Neural cell (in vitro differentiated cells): ENCODE results near the gene CSPG4. TPM values are rescaled to one million over a fixed set of nuclear protein-coding genes. Genes with fewer than 3 reads are reported as not detected.
"Not testable (repeated sequence)": the region's sequence is repeated elsewhere in the genome, so short reads cannot be mapped to it uniquely, and the experiment has no call there.

ENCODE experiments used
- H2AFZ ChIP-seq: fragments of 200-600, 300-800 bp; sonication (generic), shearing (Covaris generic); 2 replicates; pipeline ENCODE4 v1.6.0; 2014; ENCODE audit warnings: low read depth, mild to moderate bottlenecking, antibody characterized with exemption, low read length, moderate library complexity
- H3F3A ChIP-seq: fragments of 200-600 bp; shearing (Covaris generic); 2 replicates; pipeline ENCODE4 v1.6.1; 2016; ENCODE audit warnings: mild to moderate bottlenecking, moderate library complexity, mixed read lengths, antibody characterized with exemption, low read length; ENCODE audit not compliant: insufficient read depth, poor library complexity, severe bottlenecking
- H3K27ac ChIP-seq: fragments of 200-600, 300-800 bp; sonication (generic), shearing (Covaris generic); 2 replicates; pipeline ENCODE4 v1.5.1; 2014; ENCODE audit warnings: mild to moderate bottlenecking, low read length, moderate library complexity
- H3K27me3 ChIP-seq: fragments of 300-800, 200-600 bp; sonication (generic), shearing (Covaris generic); 2 replicates; pipeline ENCODE4 v1.6.0; 2014; ENCODE audit warnings: mild to moderate bottlenecking, low read depth, low read length, moderate library complexity; ENCODE audit not compliant: insufficient read depth
- H3K36me3 ChIP-seq: fragments of 300-800, 200-600 bp; sonication (generic), shearing (Covaris generic); 2 replicates; pipeline ENCODE4 v1.5.1; 2014; ENCODE audit warnings: mild to moderate bottlenecking, antibody characterized with exemption, low read length, moderate library complexity; ENCODE audit not compliant: insufficient read depth
- H3K4me2 ChIP-seq: fragments of 300-800, 200-600 bp; sonication (generic), shearing (Covaris generic); 2 replicates; pipeline ENCODE4 v1.6.0; 2014; ENCODE audit warnings: mild to moderate bottlenecking, low read length
- H3K4me3 ChIP-seq: fragments of 300-800, 200-600 bp; sonication (generic), shearing (Covaris generic); 2 replicates; pipeline ENCODE4 v1.5.1; 2014; ENCODE audit warnings: mild to moderate bottlenecking, low read length, moderate library complexity
- H3K79me2 ChIP-seq: fragments of 200-600 bp; shearing (Covaris generic); replicated peaks from 2 replicates; pipeline ENCODE4 v1.6.0; 2014; ENCODE audit warnings: mild to moderate bottlenecking, low read length, moderate library complexity; ENCODE audit not compliant: insufficient read depth
- H3K9ac ChIP-seq: fragments of 300-800, 200-600 bp; sonication (generic), shearing (Covaris generic); 2 replicates; pipeline ENCODE4 v1.6.1; 2016; ENCODE audit warnings: mild to moderate bottlenecking, low read length, mixed read lengths
- H3K9me2 ChIP-seq: fragments of 200-600 bp; shearing (Covaris generic); 2 replicates; pipeline ENCODE4 v1.6.1; 2016; ENCODE audit warnings: mild to moderate bottlenecking, low read length, mixed read lengths; ENCODE audit not compliant: insufficient read depth
- H3K9me3 ChIP-seq: fragments of 200-600, 300-800 bp; sonication (generic), shearing (Covaris generic); 2 replicates; pipeline ENCODE4 v1.6.1; 2016; ENCODE audit warnings: mild to moderate bottlenecking, mixed run types, low read length, moderate library complexity, mixed read lengths
- H4K20me1 ChIP-seq: fragments of 200-600 bp; shearing (Covaris generic); 2 replicates; pipeline ENCODE4 v1.6.1; 2016; ENCODE audit warnings: mild to moderate bottlenecking, mixed run types; ENCODE audit not compliant: insufficient read depth
- CTCF ChIP-seq: fragments of 450-650 bp; IDR thresholded peaks from 2 replicates; pipeline ENCODE4 v1.5.1; 2014; ENCODE audit warnings: antibody characterized with exemption, mild to moderate bottlenecking, moderate library complexity; ENCODE audit not compliant: poor library complexity, severe bottlenecking
- EZH2 ChIP-seq: fragments of 200-600, 300-800 bp; shearing (Covaris generic), sonication (generic); IDR thresholded peaks from 2 replicates; pipeline ENCODE4 v1.6.1; 2014; ENCODE audit warnings: antibody characterized with exemption, low read length, borderline replicate concordance, mild to moderate bottlenecking; ENCODE audit not compliant: insufficient read depth, poor library complexity, severe bottlenecking
- POLR2AphosphoS5 ChIP-seq: IDR thresholded peaks from 2 replicates; pipeline ENCODE4 v1.6.1; 2012
- RAD21 ChIP-seq: fragments of 450-650 bp; conservative IDR thresholded peaks from 2 replicates; pipeline ENCODE4 v1.6.1; 2014; ENCODE audit warnings: antibody characterized with exemption, mild to moderate bottlenecking, moderate library complexity
- REST ChIP-seq: IDR thresholded peaks from 2 replicates; pipeline ENCODE4 v1.6.1; 2012; ENCODE audit warnings: borderline replicate concordance
- SMC3 ChIP-seq: fragments of 450-650 bp; conservative IDR thresholded peaks from 2 replicates; pipeline ENCODE4 v1.6.1; 2014; ENCODE audit warnings: antibody characterized with exemption, mild to moderate bottlenecking, moderate library complexity; ENCODE audit not compliant: poor library complexity
- TAF1 ChIP-seq: IDR thresholded peaks from 2 replicates; pipeline ENCODE4 v1.6.1; 2012; ENCODE audit warnings: low read depth
- polyA plus RNA-seq: library from polyadenylated mRNA; depleted of rRNA; stranded (reverse); fragments of >200 nt; gene quantifications from 2 replicates; pipeline ENCODE4 v1.2.3, GENCODE V29; 2014

Gene CSPG4
- polyA plus RNA-seq, 1 donor from 2014 or later, result not detected

- no peaks in the 10 kb centered on the region for H3F3A ChIP-seq
- no peak overlapping the region for H3K9ac ChIP-seq
- no peak overlapping the region for H3K27ac ChIP-seq
- no peak overlapping the region for H3K4me2 ChIP-seq
- no peak overlapping the region for H3K4me3 ChIP-seq
- H4K20me1 ChIP-seq, result no peaks in the 10 kb centered on the region
- no peak overlapping the region for H2AFZ ChIP-seq
- no peaks in the 10 kb centered on the region for H3K9me2 ChIP-seq
- H3K36me3 ChIP-seq, result no peaks in the 10 kb centered on the region
- TF ChIP-seq POLR2AphosphoS5, result no peak
- TF ChIP-seq EZH2, result no peak
- no peak for TF ChIP-seq CTCF
- no peaks in the 10 kb centered on the region for H3K79me2 ChIP-seq
- H3K9me3 ChIP-seq, result no peaks in the 10 kb centered on the region
- peaks cover 14% of the 10 kb centered on the region for H3K27me3 ChIP-seq
These were observed 769 bp upstream of the CSPG4 start for GRCh38 chr15:75713338-75713895.

GRCh38 chr15:75711495-75711894 is 1.2 kb downstream of the CSPG4 start:
- H3K79me2 ChIP-seq, H3K36me3 ChIP-seq, H3K9me2 ChIP-seq, H3K9ac ChIP-seq, H4K20me1 ChIP-seq, H3K27ac ChIP-seq, H3K4me3 ChIP-seq, H3K4me2 ChIP-seq, H3K9me3 ChIP-seq, H3F3A ChIP-seq, H2AFZ ChIP-seq: not testable (repeated sequence)
- peaks cover 14% of the 10 kb centered on the region for H3K27me3 ChIP-seq

GRCh38 chr15:75710874-75711273 is 1.8 kb downstream of the CSPG4 start:
- not testable (repeated sequence) for H3K9me3 ChIP-seq, H3K79me2 ChIP-seq, H4K20me1 ChIP-seq, H3F3A ChIP-seq, H3K36me3 ChIP-seq, H3K9ac ChIP-seq, H2AFZ ChIP-seq, H3K4me3 ChIP-seq, H3K27ac ChIP-seq, H3K9me2 ChIP-seq, H3K4me2 ChIP-seq
- peaks cover 14% of the 10 kb centered on the region for H3K27me3 ChIP-seq

- not testable (repeated sequence) for H3K9me3 ChIP-seq, H3K4me3 ChIP-seq, H3K27ac ChIP-seq, H3K36me3 ChIP-seq, H3K79me2 ChIP-seq, H4K20me1 ChIP-seq, H3K4me2 ChIP-seq, H3K9me2 ChIP-seq, H3F3A ChIP-seq, H2AFZ ChIP-seq, H3K9ac ChIP-seq
- H3K27me3 ChIP-seq, result peaks cover 14% of the 10 kb centered on the region
These were observed 3.2 kb downstream of the CSPG4 start for GRCh38 chr15:75709458-75709857.

- Histone ChIP-seq H3K36me3 (no peaks in the 10 kb centered on the region), H3K4me2 (no peak overlapping the region), H3K79me2 (no peaks in the 10 kb centered on the region), H3K9me3 (no peaks in the 10 kb centered on the region), H3K27me3 (no peaks in the 10 kb centered on the region), H3K9me2 (no peaks in the 10 kb centered on the region), H3K4me3 (no peak overlapping the region), H3F3A (no peaks in the 10 kb centered on the region), H3K9ac (no peak overlapping the region), H2AFZ (no peak overlapping the region), H3K27ac (no peak overlapping the region), H4K20me1 (no peaks in the 10 kb centered on the region)
- TF ChIP-seq CTCF (no peak), RAD21 (no peak), SMC3 (no peak), TAF1 (no peak), EZH2 (no peak), POLR2AphosphoS5 (no peak), REST (no peak)
These were observed 6.0 kb downstream of the CSPG4 start for GRCh38 chr15:75706682-75706954.
